Neutrophil (primary cell): ENCODE data around the gene SMIM5.

Source experiments
- H3K27ac ChIP-seq: fragments of 200-600 bp; sonication (generic); 2 replicates; pipeline ENCODE4 v1.5.1; 2016; ENCODE audit warnings: mild to moderate bottlenecking, moderate library complexity
- H3K27me3 ChIP-seq: fragments of 200-600 bp; sonication (generic); 2 replicates; pipeline ENCODE4 v1.6.0; 2016; ENCODE audit warnings: mild to moderate bottlenecking
- H3K36me3 ChIP-seq: fragments of 200-600 bp; sonication (generic); 2 replicates; pipeline ENCODE4 v1.5.1; 2017
- H3K4me1 ChIP-seq, 2 experiments: fragments of 200-600 bp in 1 of 2; sonication (generic) in 1 of 2; 1 replicate in 1 of 2; 2 replicates in 1 of 2; pipeline versions ENCODE4 v1.5.1 to v1.6.1; 2013 to 2016; ENCODE audit warnings: low read depth in 1 of 2, low read length in 1 of 2, mild to moderate bottlenecking in 1 of 2, moderate library complexity in 1 of 2; ENCODE audit not compliant: control insufficient read depth in 1 of 2, insufficient read depth in 1 of 2
- H3K4me3 ChIP-seq, 2 experiments: fragments of 200-600 bp in 1 of 2; sonication (generic) in 1 of 2; 1 replicate in 1 of 2; 2 replicates in 1 of 2; pipeline ENCODE4 v1.5.1; 2013 to 2016; ENCODE audit warnings: low read depth in 1 of 2, low read length in 1 of 2, mild to moderate bottlenecking in 1 of 2, moderate library complexity in 1 of 2
- H3K9me3 ChIP-seq: fragments of 200-600 bp; sonication (generic); 2 replicates; pipeline ENCODE4 v1.5.1; 2016
- TF ChIP-seq, protein P1 (sequence below): fragments of 200-600 bp; sonication (generic); IDR thresholded peaks from 2 replicates; pipeline ENCODE4 v1.5.1; 2016; ENCODE audit warnings: antibody characterized with exemption

Gene SMIM5

DNA sequence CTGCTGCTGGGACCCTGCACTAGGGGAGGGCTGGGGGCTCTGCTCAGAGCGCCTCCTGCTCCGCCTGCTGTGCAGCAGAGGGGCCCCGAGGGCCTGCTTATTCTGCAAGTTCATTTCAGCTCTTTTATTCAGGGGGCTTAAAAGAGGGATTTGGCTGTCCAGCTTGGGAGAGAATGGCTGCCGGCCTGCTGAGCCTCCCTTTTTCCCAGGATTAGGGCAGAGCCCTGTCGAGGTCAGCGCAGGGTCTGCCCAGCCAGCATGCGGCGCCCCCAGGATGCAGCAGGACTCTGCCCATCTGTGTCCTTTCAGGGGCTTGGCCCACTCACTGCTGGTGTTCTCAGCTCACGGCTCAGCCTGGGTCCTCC, 1.1 kb downstream of the SMIM5 start:
- H3K27me3 ChIP-seq, result peaks cover 11% of the 10 kb centered on the region
- H3K27ac ChIP-seq, result no peak overlapping the region
- no peaks in the 10 kb centered on the region for H3K9me3 ChIP-seq
- peaks cover 17% of the 10 kb centered on the region for H3K36me3 ChIP-seq
- H3K4me1 ChIP-seq, result peaks cover 4 to 13% of the 10 kb centered on the region in 2 experiments
- no peak overlapping the region for H3K4me3 ChIP-seq
- TF ChIP-seq, protein P1, sequence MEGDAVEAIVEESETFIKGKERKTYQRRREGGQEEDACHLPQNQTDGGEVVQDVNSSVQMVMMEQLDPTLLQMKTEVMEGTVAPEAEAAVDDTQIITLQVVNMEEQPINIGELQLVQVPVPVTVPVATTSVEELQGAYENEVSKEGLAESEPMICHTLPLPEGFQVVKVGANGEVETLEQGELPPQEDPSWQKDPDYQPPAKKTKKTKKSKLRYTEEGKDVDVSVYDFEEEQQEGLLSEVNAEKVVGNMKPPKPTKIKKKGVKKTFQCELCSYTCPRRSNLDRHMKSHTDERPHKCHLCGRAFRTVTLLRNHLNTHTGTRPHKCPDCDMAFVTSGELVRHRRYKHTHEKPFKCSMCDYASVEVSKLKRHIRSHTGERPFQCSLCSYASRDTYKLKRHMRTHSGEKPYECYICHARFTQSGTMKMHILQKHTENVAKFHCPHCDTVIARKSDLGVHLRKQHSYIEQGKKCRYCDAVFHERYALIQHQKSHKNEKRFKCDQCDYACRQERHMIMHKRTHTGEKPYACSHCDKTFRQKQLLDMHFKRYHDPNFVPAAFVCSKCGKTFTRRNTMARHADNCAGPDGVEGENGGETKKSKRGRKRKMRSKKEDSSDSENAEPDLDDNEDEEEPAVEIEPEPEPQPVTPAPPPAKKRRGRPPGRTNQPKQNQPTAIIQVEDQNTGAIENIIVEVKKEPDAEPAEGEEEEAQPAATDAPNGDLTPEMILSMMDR, result no peak

DNA sequence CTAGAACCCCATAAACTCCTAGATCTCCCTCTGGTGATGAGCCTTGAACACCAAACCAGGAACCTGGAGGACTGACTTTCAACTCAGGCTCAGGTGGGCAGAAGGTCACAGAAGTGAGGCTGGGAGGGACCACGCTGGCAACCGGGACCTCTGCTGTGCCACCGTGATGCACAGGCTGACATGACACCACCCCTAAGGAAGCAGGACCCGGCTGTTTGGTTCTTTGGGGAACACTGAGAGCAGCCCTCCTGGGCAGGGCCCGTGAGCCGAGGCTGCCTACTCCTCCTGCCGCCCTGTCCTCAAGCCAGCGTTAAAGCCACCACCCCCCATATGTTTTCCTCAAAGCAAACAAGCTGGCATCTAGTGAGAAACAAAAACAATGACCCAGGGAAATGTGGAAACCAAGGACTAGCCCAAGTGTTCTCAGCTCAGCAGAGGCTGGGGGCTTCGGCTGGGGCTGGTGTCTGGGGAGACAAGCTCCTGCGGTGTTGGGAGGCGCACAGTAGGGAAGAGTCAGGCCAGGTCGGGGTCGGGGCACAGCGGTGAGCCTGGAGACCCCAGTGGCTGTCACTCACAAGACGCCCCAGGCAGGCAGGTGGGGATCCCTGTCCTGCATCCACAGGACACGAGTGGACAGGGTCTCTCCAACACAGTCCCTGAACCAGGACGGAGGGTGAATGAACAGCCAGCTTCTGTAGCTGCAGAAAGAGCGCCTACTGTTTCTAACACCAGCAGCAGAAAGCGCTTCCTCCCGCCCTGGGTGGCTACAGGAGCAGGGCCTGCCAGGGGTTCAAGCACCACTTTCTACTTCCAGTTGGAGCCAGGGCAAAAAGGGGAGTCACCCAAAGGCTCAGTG, 1.7 kb downstream of the SMIM5 start:
- peaks cover 11% of the 10 kb centered on the region for H3K27me3 ChIP-seq
- no peaks in the 10 kb centered on the region for H3K9me3 ChIP-seq
- H3K4me1 ChIP-seq, result peaks cover 4 to 13% of the 10 kb centered on the region in 2 experiments
- H3K36me3 ChIP-seq, result peaks cover 13% of the 10 kb centered on the region
- no peak overlapping the region for H3K4me3 ChIP-seq
- no peak overlapping the region for H3K27ac ChIP-seq
- TF ChIP-seq, protein P1, result no peak

DNA sequence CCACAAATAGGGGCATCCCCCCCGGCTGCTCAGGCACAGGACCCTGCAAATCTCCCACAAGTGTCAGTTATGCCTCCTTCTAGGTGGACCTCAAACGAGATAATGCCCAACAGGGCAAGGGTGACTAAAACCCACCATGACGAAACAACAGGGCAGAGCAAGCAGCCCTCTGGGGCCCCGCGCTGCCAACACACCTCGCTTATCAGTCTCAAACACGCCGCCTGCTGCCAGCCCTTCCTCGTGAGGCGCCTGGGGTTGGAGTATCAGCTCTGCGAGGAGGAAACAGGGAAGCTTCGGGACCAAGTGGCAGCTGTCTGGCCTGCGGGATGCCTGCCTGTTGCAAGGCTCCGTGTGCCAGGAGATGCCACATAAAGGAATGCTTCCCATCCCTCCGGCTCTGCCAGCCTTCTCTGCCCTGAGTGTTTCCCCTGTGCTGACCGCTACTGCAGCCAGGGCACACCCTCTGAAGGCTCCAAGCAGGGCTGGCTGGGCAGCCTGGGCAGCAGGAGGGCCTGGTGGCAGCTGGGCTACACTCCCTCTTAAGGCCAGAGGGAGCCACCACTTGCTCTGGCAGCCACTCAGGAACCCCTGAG, 2.5 kb downstream of the SMIM5 start:
- Histone ChIP-seq H3K9me3 (no peaks in the 10 kb centered on the region), H3K27ac (no peak overlapping the region)

DNA sequence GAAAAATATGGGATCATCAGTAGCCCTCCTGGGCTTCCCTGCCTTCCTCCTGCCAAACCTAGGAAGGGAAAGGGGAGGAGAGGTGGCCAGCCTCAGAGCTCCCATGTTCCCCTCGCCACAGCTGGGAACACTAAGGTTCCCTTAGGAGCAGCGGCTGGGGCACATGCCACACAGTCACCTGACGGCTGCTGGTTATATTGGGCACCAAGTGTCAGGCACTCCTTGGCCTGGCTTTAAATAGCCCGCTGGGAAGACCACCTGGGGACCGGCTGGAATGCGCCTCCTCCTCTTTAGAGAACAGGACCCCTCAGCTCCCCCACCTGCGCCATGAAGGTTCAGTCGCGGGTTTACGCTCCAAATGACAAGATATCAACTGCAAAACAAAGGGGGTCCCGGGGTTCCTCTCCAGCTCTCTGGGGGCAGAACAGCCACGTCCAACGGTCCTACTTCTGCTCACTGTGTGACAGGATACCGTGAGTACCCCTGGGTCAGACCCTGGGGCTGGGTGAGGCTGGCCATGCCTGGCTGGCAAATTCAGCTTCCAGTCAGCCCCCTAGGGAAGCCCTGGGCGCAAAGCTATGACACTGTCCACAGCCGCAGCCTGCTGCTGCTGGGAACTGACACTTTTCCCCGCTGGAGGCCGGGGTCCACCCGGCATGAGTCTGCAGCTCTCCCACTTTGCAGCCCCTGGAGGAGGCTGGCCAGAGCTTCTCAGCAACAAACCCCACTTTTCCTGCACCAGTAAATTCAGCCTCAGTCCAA, 3.3 kb downstream of the SMIM5 start:
- H3K4me1 ChIP-seq, result peaks cover 4 to 13% of the 10 kb centered on the region in 2 experiments
- H3K4me3 ChIP-seq, result no peak overlapping the region
- H3K27me3 ChIP-seq, result peaks cover 11% of the 10 kb centered on the region
- H3K9me3 ChIP-seq, result no peaks in the 10 kb centered on the region
- TF ChIP-seq, protein P1, result no peak
- H3K27ac ChIP-seq, result no peak overlapping the region
- peaks cover 4% of the 10 kb centered on the region for H3K36me3 ChIP-seq

More for the DNA sequence above, 2.5 kb downstream of the SMIM5 start:
- no peak overlapping the region for H3K4me3 ChIP-seq
- TF ChIP-seq, protein P1, result no peak
- peaks cover 11% of the 10 kb centered on the region for H3K27me3 ChIP-seq
- peaks cover 4 to 13% of the 10 kb centered on the region in 2 experiments for H3K4me1 ChIP-seq
- H3K36me3 ChIP-seq, result peaks cover 6% of the 10 kb centered on the region

DNA sequence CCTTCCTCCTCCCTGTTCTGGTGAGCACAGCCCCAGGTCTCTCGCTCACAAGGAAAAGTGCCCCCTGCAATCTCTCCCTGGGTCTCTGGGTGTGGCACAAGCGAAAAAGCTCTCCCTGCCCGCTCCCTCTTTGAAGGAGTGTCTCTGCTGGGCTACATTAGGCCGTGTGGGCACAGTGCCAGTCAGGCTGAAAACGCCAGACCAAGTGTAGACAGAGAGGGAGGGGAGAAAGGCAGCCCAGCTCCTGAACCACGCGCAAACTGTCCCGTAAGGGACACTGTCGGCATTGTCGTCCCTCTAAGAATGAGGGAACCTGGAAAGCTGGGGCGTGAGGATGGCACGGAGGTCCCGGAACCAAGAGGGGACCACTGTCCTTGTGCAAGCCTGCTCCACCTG, 3.9 kb downstream of the SMIM5 start:
- Histone ChIP-seq H3K4me1 (peaks cover 4 to 13% of the 10 kb centered on the region in 2 experiments), H3K4me3 (no peak overlapping the region), H3K27me3 (peaks cover 11% of the 10 kb centered on the region), H3K36me3 (peaks cover 4% of the 10 kb centered on the region), H3K9me3 (no peaks in the 10 kb centered on the region), H3K27ac (no peak overlapping the region)
- TF ChIP-seq, protein P1, result no peak
